ENCODE results near the gene PCSK6.
"Not testable (repeated sequence)": the region's sequence is repeated elsewhere in the genome, so short reads cannot be mapped to it uniquely, and the experiment has no call there.

The PCSK6 gene

DNA sequence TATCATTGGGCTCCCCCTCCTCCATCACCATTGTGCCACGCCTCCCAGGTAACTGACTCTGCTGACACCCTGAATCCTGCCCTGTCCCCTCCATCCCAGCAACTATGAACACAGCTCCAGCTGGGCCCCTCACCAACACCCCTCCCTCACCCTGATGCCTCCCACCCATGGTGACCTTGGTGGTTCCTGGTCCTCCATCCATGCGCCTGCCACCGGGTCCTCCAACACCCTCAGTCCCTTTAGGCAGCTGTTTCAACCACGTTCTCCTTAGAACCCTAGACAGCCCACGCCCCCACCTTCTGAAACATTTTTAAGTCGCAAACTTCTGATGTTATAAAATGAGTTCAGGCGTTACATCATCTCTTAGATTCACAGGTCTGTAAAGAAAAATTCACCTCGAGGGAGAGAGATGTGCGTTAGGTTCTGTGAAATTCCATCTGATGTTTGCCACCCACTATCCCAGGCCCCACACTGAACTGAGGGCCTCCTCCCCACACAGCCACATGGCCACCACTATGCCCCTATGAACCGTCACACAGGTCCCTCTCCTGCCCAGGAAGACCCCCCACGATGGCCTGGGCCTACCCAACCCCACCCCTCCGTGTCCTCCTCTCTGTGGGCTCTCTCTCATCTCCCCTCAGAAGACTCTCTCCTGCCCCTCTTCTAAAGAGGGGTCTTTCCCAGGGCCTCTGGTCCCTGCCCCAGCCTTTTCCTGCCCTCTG, 29.8 kb downstream of the PCSK6 start:
- no peak for DNase-seq (ENCODE audit: low spot score)

DNA sequence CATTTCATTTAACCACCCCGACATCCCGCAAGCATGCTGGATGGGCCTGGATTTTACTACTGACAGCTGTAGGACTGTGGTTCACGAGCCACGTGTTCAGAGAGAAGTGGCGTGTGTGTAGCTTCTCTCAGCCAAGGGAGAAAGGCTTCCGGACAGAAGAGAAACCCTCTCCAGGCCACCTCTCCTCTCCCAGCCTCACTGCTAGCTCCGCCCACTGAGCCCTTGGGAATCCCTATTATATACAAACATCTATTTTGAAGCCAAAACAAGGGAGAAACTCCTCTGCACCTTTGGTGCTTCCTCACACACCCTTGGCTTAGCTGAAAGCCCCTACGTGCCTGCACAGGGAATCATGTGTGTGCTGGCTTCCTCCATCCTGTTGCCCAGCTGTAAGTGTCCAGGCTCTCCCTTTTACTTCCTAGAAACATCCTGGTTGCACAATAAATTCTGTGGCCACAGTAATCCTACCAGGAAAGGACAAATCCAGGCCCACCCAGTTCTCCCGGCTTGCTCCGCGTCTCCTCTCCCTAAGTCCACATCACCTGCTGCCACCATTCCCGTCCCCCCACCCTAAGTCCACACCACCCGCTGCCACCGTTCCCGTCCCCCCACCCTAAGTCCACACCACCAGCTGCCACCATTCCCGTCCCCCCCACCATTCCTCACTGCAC, 30.5 kb downstream of the PCSK6 start:
- DNase-seq (ENCODE audit: low spot score), result no peak

- no peak for DNase-seq (ENCODE audit: low spot score)
Observed at GRCh38 chr15:101458158-101458900, 31.2 kb downstream of the PCSK6 start.

- DNase-seq (ENCODE audit: low spot score), result no peak
Observed at GRCh38 chr15:101457696-101458095, 31.8 kb downstream of the PCSK6 start.

GRCh38 chr15:101456057-101456739, 33.3 kb downstream of the PCSK6 start:
- DNase-seq (ENCODE audit: low spot score), result no peak

DNA sequence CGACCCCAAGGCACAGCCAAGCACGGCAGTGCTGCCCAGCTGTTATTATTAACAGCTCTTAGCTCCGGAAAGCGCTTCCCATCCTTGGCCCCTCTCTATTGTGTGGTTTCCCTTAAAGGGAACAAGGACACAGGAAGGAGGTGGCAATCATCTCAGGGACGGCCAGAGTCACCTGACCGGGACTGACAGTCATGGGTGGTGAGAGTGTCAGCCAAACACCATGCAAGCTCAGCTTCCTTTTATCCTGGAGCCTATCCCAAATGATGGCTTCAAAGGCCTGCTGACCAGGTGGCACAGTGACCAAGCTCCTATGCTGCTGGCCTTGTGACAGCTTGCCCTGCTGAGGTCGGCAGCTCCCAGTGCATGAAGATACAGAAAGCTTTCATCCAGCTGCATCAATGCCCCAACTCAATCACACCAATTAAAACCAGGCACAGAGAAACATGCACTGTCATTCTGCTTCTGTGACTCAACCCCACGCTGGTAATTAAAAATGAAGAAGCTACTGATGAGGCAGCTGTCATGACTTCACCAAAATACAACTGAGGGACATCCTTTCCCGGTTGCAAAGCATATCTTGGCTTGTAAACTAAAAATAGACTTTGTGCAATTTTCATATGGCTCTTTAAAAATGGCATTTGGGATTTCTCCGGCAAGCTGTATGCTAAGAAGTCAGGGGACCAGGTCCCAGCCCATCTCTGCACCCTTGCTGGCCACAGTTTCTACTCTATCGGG, 34.0 kb downstream of the PCSK6 start:
- peak; percentile 95 for DNase-seq (ENCODE audit: low spot score)

GRCh38 chr15:101454781-101455180, 34.7 kb downstream of the PCSK6 start:
- not testable (repeated sequence) for DNase-seq (ENCODE audit: low spot score)

DNA sequence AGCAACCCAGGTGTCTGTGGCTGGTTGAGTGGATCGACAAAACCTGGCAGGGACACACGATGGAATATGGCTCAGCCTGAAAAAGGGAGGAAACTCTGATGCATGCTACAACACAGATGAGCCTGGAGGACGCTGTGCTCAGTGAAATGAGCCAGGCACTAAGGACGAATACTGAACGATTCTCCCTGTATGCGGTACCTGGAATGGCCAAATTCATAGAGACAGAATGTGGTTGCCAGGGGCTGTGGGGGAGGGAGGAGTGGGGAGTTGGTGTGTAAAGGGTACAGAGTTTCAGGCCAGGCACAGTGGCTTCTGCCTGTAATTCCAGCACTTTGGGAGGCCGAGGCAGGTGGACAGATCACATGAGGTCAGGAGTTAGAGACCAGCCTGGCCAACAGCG, 35.1 kb downstream of the PCSK6 start:
- DNase-seq (ENCODE audit: low spot score), result no peak

DNA sequence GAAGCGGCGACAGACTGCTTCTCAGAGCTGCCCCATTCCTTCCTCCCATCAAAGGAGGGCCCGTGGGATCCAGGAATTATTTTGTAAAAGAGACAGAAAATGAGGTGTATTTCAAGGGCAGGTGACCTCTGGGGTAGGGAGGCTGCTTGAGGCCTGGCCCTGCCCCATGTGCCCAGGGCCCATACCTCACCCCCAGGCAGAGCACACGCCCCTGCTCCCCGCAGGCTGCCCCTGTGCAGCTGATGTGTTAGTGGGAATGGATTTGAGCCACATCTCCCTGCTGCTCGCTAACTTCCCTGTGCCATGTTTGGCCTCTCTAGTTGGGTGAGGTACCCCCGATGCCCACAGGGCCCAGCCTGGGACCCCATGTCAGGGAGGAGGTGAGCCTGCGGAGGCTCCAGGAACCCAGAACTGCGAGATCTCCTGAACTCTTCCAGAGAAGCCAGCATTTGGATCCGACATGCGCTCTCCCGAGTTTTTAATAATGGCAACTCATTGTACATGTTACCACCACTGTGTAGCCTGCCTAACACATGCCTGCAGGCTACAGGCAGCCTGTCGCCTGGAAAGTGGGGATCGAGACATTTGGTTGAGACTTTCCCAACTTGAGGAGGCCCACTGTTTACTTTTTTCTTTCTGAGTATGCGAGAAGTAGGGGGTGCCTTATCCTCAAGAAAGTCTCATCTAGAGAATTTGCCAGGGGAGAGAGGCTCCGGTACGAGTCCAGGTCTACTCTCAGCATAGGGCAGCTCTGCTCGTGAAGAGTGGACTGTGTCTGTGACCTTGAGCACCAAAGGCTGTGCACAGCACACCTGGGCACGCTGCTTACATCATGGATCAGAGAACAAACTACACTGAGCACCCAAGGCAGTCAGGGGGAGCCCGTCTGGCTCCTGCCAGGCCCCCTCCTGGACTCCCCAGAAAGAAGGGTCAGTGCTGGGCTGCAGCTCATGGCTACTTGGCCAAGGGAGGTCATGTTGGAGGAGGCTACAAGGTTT, 36.1 kb downstream of the PCSK6 start:
- no peak for DNase-seq (ENCODE audit: low spot score)

DNA sequence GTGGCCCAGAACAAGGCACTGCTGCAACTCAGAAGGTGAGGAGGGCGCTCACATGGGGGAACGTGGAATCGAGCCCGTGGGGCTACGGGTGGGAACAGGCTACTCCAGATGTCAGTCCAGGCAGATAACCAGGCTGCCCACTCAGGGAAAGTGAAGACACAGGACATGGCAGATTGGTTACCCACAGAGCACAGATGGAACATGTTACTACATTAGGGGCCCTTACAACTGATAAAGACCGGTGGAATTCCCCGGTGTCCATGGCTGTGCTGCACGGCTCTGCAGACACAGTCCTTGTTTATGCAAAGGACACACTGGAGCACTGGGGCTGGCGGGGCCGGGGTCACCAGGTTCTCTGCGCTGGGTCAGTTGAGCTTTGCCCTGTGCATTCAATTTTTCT, 36.9 kb downstream of the PCSK6 start:
- DNase-seq (ENCODE audit: low spot score), result no peak

DNA sequence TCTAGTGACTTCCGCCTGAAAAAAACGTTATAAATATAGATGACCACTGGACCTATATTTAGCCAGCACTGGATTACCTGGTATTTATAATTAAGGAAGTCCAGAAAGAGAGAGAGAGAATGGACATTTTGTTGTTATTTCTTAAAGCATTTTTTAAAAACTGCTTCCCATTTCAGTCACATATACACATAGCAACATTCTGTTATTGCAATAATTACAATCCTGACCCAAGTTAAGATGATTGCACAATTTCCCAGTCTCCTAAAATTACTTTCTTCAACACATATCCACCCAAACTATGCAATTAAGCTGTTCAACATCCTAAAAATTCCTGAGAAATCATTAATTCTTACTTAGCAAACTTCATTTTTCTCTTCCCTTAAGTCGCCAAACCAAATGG, 37.7 kb downstream of the PCSK6 start:
- no peak for DNase-seq (ENCODE audit: low spot score)

GRCh38 chr15:101451266-101451799, 38.2 kb downstream of the PCSK6 start:
- DNase-seq (ENCODE audit: low spot score), result no peak

- no peak for DNase-seq (ENCODE audit: low spot score)
Observed at GRCh38 chr15:101450403-101451265, 38.9 kb downstream of the PCSK6 start.

DNA sequence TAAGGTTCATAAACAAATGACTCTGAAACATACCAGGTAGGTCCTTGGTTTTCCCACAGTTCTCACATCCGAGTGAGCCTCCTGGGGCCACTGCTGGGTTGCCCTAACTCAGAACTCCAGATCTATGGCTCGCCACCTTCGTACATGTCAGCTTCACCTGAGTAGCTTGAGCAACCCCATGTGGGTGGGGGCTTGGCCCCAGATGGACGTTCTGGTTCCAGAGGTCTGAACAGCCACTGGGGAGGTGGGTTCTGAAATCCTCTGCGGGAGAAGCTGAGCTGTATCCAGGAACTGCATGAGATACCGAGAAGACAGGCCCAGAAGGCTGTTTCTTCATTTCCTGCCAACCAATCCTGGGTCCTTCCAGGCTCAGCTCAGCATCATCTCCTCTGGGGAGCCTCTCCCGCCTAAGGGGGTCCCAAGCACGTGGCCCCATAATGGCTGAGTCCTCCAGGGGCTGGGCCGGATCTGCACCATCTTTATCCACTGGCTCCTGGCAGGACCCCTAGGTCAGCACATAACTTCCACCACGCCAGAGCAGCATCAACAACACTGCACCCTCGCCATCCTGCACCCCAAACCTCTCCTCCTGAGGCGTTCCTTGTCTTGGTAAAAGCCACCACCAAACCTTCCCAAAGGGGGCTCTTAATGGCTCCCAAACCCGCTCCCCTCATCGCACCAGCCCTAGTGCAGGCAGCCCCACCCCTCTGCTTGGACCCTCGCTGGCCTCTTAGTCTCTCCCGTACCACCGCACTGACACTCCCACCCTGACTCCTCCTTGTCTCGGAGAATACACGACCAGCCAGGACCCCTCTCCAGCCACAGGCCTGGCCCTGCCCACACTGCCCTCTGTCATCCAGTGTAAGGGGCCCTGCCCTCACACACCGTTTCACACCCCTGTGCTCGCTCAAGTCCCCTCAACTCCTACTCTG, 39.8 kb downstream of the PCSK6 start:
- DNase-seq (ENCODE audit: low spot score), result no peak

DNA sequence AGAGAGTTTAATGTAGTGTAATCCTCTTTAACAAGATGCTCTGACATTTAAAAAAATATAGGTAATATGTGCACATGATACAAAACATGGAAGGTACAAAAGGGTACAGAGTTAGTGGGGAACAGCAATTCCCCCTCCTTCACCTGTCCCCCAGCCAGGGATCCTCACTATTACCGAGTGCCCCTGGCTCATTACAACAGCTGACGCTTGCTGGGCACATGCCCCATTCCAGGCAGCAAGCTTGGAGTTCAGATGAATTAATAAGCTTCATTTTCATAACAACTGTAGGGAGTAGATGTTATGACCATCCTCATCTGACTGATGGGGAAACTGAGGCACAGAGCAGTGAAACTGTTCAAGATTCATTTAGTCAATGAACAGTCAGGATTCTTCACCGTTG, 41.2 kb downstream of the PCSK6 start:
- DNase-seq (ENCODE audit: low spot score), result no peak

DNA sequence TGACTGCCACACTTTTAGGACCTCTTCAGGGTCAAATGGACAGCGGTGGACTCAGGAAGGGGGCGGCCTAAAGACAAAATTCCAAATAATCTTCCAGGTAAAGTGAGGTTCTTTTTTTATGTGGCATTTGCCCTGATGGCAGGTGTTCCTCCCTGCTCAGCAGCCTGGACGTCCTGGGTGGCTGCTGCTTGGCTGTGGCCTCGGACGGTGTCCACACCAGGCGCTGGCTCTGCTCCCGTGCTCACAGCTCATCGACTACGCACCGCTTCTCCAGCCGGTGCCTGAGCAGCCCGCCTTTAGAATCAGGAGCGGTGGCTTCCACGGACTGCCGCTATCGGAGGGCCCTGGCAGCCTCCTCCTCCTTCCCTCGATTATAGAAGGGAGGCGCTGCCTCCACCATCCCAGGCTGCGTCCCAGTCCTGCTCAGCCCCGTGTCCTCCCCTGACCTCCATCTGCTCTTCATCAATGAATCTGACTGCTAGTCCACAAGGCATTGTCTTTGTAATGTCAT, 41.9 kb downstream of the PCSK6 start:
- no peak for DNase-seq (ENCODE audit: low spot score)

DNA sequence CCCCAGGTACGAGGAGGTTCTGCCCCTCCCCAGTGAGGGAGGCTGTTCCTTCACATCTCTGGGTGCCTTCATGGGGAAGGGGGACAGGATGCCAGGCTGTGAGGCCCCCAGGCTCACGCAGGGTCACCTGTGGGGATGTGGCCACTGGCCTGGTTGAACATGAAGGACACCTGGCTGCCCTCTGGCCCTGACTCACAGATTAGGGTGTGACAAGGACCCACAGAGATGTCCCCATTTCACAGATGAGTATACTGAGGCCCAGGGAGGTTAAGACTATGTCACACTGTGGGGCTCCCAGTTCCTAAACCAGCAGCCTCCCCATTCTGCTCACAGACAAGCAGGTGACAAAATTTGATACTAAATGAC, 42.4 kb downstream of the PCSK6 start:
- no peak for DNase-seq (ENCODE audit: low spot score)
